NCI-H2029 (cell line): Measurements from ENCODE around the gene SMG1.
"Not testable (repeated sequence)": the region's sequence is repeated elsewhere in the genome, so short reads cannot be mapped to it uniquely, and the experiment has no call there.

ENCODE experiments used
- DNase-seq: peaks from one replicate; lab custom pipeline; 2025; lab: John Stamatoyannopoulos, UW

The SMG1 gene

GRCh38 chr16:18762713-18763112 lies 163.5 kb downstream of the SMG1 start:
- DNase-seq = not testable (repeated sequence)

GRCh38 chr16:18759598-18760520 lies 166.3 kb downstream of the SMG1 start:
- not testable (repeated sequence) for DNase-seq

DNA sequence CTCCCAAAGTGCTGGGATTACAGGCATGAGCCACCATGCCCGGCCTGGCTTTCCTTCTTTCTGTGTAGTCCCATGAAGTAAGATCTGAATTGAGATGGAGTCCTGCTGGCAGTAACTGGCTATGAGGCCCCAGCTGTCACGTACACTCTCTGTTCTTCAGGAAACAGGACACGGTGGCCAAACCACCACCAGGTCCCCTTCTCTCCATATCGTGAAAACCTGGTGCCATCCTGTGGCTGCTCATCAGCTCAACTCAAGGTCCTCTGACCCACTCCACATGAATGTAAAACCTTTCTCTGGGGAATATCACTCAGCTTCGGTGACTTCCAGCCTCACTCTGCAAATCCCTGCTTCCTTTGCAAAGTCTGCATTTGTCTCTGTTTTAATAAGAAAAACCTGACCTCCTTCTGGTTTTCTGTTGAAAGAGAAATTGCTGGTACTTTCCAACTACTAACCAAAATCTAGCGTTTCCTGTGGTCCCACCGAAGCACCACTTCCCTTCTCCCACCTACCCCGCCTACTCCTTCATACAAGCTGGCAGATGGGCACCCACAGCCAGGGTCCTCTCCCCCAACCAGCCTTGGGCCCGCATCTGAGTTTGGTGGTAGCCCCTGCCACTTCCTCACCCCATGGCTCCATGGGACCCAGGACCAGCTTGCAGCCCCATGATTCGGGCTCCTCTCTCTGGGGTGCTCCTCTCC lies 168.1 kb downstream of the SMG1 start:
- DNase-seq = not testable (repeated sequence)

- DNase-seq = not testable (repeated sequence)
These were observed 169.6 kb downstream of the SMG1 start for GRCh38 chr16:18756639-18757038.
